Omental fat pad (tissue), 4 donors: ENCODE data around the gene TTF2. TPM values are rescaled to one million over a fixed set of nuclear protein-coding genes. Genes with fewer than 3 reads are reported as not detected.
A peak's percentile ranks its signal among the peaks of the same experiment; 100 is the strongest.

Source experiments
- ATAC-seq: fragments of 150-250 bp; one replicate; pipeline ENCODE4 v1.9.1; 2016; ENCODE audit warnings: mild to moderate bottlenecking, moderate library complexity; ENCODE audit not compliant: low FRiP score
- DNase-seq: peaks from one replicate; pipeline ENCODE4 v3.0.0-alpha.2; 2019; ENCODE audit warnings: low spot score
- total RNA-seq, 4 donors: library from RNA; depleted of rRNA; stranded (reverse); fragments of >200 nt; gene quantifications; one replicate each; pipeline ENCODE4 v1.1.0, GENCODE V29; 2016
- TF ChIP-seq, protein P1 (sequence below), 3 donors: fragments of 450-650 bp; IDR thresholded peaks; one replicate each; pipeline ENCODE4 v1.5.1; 2016 to 2017; ENCODE audit warnings: antibody characterized with exemption in 3 of 3, mild to moderate bottlenecking in 3 of 3, moderate library complexity in 2 of 3

TTF2 gene
- total RNA-seq, 4 donors from 2014 or later, result 9.0 to 16.9 (median 13.8) TPM

DNA sequence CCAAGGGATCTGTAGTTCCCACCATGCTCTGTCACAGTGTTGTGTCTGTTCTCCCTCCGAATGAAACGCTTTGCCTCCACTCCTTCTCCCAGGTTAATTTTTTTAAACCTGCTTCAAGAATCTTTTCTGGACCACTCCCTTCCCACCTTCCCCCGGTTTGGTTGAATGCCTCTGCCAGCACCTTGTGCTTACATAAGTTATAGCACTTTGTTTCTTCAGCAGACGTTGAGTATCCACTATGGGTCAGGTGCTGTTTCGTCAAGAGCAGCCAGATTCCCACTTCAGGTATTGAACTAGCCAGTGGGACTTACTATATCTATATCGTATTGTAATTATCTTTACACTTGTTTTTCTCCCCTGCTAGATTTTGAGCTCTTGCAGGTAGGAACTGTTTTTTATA is 27.6 kb downstream of the TTF2 start:
- TF ChIP-seq, protein P1, sequence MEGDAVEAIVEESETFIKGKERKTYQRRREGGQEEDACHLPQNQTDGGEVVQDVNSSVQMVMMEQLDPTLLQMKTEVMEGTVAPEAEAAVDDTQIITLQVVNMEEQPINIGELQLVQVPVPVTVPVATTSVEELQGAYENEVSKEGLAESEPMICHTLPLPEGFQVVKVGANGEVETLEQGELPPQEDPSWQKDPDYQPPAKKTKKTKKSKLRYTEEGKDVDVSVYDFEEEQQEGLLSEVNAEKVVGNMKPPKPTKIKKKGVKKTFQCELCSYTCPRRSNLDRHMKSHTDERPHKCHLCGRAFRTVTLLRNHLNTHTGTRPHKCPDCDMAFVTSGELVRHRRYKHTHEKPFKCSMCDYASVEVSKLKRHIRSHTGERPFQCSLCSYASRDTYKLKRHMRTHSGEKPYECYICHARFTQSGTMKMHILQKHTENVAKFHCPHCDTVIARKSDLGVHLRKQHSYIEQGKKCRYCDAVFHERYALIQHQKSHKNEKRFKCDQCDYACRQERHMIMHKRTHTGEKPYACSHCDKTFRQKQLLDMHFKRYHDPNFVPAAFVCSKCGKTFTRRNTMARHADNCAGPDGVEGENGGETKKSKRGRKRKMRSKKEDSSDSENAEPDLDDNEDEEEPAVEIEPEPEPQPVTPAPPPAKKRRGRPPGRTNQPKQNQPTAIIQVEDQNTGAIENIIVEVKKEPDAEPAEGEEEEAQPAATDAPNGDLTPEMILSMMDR (IDR thresholded peaks at IDR 0.05), result no peak
- no peak for DNase-seq
- no peak for ATAC-seq

DNA sequence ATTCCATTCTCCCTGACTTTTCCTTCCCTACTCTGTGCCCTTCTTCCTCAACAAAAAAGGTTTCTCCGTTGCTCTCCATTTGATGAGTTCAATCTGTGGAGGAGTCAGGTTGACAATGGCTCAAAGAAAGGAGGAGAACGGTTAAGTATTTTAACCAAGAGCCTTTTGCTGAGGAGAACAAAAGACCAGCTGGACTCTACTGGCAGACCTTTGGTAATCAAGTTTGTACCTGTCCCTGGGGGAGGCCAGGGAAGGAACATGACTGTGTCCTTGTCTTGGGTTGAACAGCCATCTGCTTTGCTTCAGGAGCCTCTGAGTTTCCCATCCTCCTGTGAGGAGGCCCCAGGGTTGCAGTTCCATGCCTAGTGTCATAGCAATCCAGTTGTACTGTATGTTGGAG is 29.9 kb downstream of the TTF2 start:
- no peak for ATAC-seq
- TF ChIP-seq, protein P1 (IDR thresholded peaks at IDR 0.05), result no peak
- no peak for DNase-seq

DNA sequence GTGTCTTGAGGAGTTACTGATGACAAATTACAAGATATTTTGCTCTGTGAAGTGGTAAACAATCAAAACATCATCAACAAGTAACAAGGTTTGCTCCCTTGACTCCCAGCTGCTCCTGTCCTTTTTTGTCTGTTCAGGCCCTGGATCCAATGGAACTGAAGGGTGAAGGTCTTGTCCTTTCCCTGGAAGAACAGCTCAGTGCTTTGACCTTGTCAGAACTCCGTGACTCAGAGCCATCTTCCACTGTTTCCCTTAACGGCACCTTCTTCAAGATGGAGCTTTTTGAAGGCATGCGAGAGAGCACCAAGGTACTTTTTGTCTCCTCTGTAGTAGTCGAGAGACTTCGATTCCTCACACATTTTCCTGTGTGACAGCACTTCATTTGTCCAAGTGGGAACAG is 32.5 kb downstream of the TTF2 start:
- no peak for DNase-seq
- TF ChIP-seq, protein P1 (IDR thresholded peaks at IDR 0.05), result no peak
- ATAC-seq, result no peak

DNA sequence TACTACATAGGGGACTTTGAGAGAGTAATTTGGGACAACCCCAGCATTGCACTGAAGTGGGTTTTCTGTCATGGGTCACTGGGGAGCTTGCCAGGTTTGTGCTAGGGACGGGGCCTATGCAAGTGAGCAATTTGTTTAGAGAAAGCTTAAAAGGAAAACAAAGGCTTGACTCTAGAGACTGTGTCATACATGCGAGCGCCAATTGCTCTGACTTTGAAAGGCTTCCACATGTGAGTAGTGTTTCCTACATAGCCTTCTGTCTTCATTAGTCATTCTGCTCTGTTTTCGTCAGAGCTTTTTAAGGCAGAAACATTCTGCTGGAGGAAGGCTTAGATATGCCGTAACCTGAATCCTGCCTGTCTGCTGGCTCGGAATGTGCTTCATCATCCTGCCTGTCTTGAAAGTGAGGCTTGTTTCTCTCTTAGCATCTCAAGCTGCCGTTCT is 33.0 kb downstream of the TTF2 start:
- TF ChIP-seq, protein P1 (IDR thresholded peaks at IDR 0.05), result no peak
- ATAC-seq (peak; percentile 93), DNase-seq (peak; percentile 35)

DNA sequence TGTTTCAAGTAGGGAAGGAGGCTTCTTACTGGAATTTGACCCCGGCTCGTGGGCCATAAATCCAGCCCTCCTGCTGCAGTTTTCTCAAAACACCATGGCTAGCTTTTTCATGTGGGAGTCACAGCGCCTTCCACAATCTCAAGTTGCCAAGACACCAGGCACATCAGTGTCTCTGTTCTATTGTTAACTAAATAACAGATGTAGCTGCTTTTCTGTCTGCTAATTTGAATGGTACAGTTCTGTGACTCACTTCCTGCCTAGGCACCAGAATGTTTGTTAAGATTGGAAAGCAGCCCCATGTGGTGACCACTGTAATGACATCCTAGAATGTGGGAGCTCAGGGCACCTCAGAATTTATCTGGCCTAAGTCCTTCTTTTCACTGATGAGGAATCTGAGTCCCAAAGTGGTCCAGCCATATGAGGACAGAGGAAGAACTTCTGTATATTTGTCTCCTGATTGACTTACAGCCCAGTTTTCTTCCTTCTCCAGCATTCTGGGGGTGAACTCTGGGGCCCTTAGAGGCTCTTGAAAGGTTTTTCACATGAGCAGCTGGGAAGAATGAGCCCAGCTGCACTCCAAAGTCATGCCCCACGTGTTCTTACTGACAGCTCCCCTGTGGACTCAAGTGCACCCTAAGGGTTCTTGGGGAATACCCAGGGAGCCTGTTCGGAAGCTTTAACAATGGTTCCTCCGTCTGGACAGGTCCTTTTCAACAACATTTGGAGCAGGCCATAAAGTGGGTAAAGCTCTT is 33.9 kb downstream of the TTF2 start:
- no peak for ATAC-seq
- DNase-seq, result no peak
- TF ChIP-seq, protein P1 (IDR thresholded peaks at IDR 0.05), result no peak

DNA sequence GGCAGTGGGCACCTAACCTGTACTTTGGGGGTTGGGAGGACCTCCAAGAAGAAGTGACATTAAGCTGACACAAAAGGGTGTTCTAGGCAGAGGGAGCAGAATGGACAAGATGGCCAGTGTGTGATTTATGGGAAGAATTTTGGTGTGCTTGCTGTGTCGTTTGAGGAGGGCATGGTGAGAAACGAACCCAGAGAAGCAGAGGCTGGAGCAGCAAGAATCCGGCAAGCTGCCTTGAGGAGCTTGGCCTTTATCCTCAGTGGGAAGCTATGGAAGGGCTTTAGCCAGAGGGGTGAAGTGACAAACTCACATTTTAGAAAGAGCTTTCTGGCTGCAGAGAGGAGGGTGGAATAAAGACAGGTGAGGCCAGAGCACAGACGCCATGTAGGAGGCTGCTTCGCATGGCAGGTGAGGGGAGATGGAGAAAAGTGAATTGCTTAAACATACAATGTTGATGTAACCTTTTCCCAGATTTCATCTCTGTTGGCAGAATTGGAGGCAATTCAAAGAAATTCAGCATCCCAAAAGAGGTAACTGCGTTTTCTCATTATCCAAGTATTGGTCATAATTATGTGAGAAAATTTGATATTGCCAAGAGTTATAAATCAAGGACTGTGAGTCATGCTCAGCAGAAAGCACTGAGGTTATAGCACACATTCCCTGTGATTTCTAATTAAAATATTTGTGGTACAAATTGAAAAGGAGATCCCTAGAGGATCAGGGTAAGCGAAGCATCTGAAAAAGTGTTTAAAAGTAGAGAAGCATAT is 34.9 kb downstream of the TTF2 start:
- ATAC-seq, result peak; percentile 68
- no peak for DNase-seq
- TF ChIP-seq, protein P1 (IDR thresholded peaks at IDR 0.05), result no peak
